HL-60 (cell line): ENCODE measurements around the gene GINS2.

ENCODE experiments used
- DNase-seq, 2 experiments: peaks; one replicate each; pipeline ENCODE4 v3.0.0-alpha.2; 2010 to 2020; ENCODE audit warnings: low read depth in 1 of 2, low spot score in 1 of 2
- H3K27ac ChIP-seq: fragments of 250-450 bp; sonication (Bioruptor Pico); replicated peaks from 2 replicates; pipeline ENCODE4 v1.5.1; 2020; ENCODE audit warnings: mild to moderate bottlenecking, moderate library complexity
- H3K27me3 ChIP-seq: fragments of 250-450 bp; sonication (Bioruptor Pico); 2 replicates; pipeline ENCODE4 v1.5.1; 2021; ENCODE audit warnings: mild to moderate bottlenecking, moderate library complexity; ENCODE audit not compliant: insufficient read depth, poor library complexity, severe bottlenecking
- H3K4me3 ChIP-seq: replicated peaks from 2 replicates; pipeline ENCODE4 v1.5.1; 2011; ENCODE audit warnings: mild to moderate bottlenecking, control low read depth, low read length; ENCODE audit not compliant: insufficient read depth
- CTCF ChIP-seq: IDR thresholded peaks from one replicate; pipeline ENCODE4 v1.5.1; 2011; ENCODE audit warnings: low read length, control low read depth, inconsistent platforms; ENCODE audit not compliant: insufficient read depth
- GABPA ChIP-seq: IDR thresholded peaks from 2 replicates; pipeline ENCODE4 v1.6.1; 2012; ENCODE audit warnings: low read depth
- POLR2AphosphoS5 ChIP-seq: IDR thresholded peaks from 2 replicates; pipeline ENCODE4 v1.6.1; 2012; ENCODE audit warnings: low read depth
- REST ChIP-seq: IDR thresholded peaks from 2 replicates; pipeline ENCODE4 v1.6.1; 2012; ENCODE audit warnings: low read depth; ENCODE audit not compliant: insufficient replicate concordance
- SPI1 ChIP-seq: IDR thresholded peaks from 2 replicates; pipeline ENCODE4 v1.6.1; 2012; ENCODE audit warnings: low read depth, mild to moderate bottlenecking, borderline replicate concordance

GINS2 gene

GRCh38 chr16:85690469-85691064 is 1.8 kb upstream of the GINS2 start:
- no peak overlapping the region for H3K4me3 ChIP-seq
- H3K27me3 ChIP-seq, result no peaks in the 10 kb centered on the region
- H3K27ac ChIP-seq, result no peak overlapping the region
- TF ChIP-seq SPI1 (no peak), CTCF (no peak)
- no peak for DNase-seq

GRCh38 chr16:85689950-85690320 is 1.2 kb upstream of the GINS2 start:
- H3K27ac ChIP-seq, result no peak overlapping the region
- no peak for TF ChIP-seq POLR2AphosphoS5
- no peak for TF ChIP-seq GABPA
- TF ChIP-seq CTCF, result no peak
- no peak for TF ChIP-seq SPI1
- TF ChIP-seq REST, result no peak
- no peak overlapping the region for H3K4me3 ChIP-seq
- no peak for DNase-seq
- no peaks in the 10 kb centered on the region for H3K27me3 ChIP-seq

GRCh38 chr16:85689285-85689949 is 663 bp upstream of the GINS2 start:
- Histone ChIP-seq H3K27me3 (no peaks in the 10 kb centered on the region), H3K4me3 (peak overlapping the region; percentile 39), H3K27ac (no peak overlapping the region)
- TF ChIP-seq POLR2AphosphoS5, result no peak
- TF ChIP-seq CTCF, result no peak
- no peak for TF ChIP-seq SPI1
- no peak for TF ChIP-seq REST
- no peak for TF ChIP-seq GABPA
- no peak for DNase-seq
